ENCODE data around the gene GCAT. TPM values are rescaled to one million over a fixed set of nuclear protein-coding genes. Genes with fewer than 3 reads are reported as not detected.

GCAT gene
- total and polyA plus RNA-seq, 2 of the 13 experiments (the other 11 are each of a cell fraction or from before 2014, with no cell fraction given) = 28.0 to 50.3 TPM

- TF ChIP-seq PRDM15 (CRISPR knock-in tag; IDR thresholded peaks at IDR 0.05) (peak; percentile 39; the same call in 1 of the 2 replicates), ZNF367 (CRISPR knock-in tag; IDR thresholded peaks at IDR 0.05; ENCODE audit: borderline replicate concordance) (peak; percentile 63; the same call in 1 of the 2 replicates), RNF2 (conservative IDR thresholded peaks at IDR 0.05; ENCODE audit: low read depth) (0 out of 2 replicates have a peak, but pooled peaks have one; percentile 47), MXD3 (CRISPR knock-in tag; IDR thresholded peaks at IDR 0.05) (peak; percentile 50; the same call in 1 of the 2 replicates), HES4 (CRISPR knock-in tag; IDR thresholded peaks at IDR 0.05; ENCODE audit: borderline replicate concordance) (no peak), IKZF5 (CRISPR knock-in tag; IDR thresholded peaks at IDR 0.05) (peak; percentile 85), ELF4 (CRISPR knock-in tag; IDR thresholded peaks at IDR 0.05; ENCODE audit: borderline replicate concordance) (peak; percentile 95), ZNF441 (CRISPR knock-in tag; IDR thresholded peaks at IDR 0.05; ENCODE audit: borderline replicate concordance) (no peak; the same call in 1 of the 2 replicates), KDM2A (CRISPR knock-in tag; IDR thresholded peaks at IDR 0.05; ENCODE audit: borderline replicate concordance, low read depth) (peak; percentile 86), TP53 (CRISPR knock-in tag; conservative IDR thresholded peaks at IDR 0.05) (0 out of 2 replicates have a peak, but pooled peaks have one; percentile 63), CERS6 (CRISPR knock-in tag; IDR thresholded peaks at IDR 0.05) (no peak), ZBTB10 (CRISPR knock-in tag; IDR thresholded peaks at IDR 0.05; ENCODE audit: borderline replicate concordance) (peak; percentile 58; the same call in 1 of the 2 replicates), ZNF766 (CRISPR knock-in tag; IDR thresholded peaks at IDR 0.05; ENCODE audit: borderline replicate concordance) (0 out of 2 replicates have a peak, but pooled peaks have one; percentile 83), ZNF784 (CRISPR knock-in tag; IDR thresholded peaks at IDR 0.05; ENCODE audit: borderline replicate concordance) (no peak; the same call in 1 of the 2 replicates), ZSCAN31 (CRISPR knock-in tag; IDR thresholded peaks at IDR 0.05; ENCODE audit: low read depth) (peak; percentile 98), TCF12 (IDR thresholded peaks at IDR 0.05) (no peak), TCF12 (CRISPR knock-in tag; IDR thresholded peaks at IDR 0.05) (no peak), KLF6 (CRISPR knock-in tag; IDR thresholded peaks at IDR 0.05) (peak; percentile 53)
Measured at GRCh38 chr22:37849089-37849751, 41.5 kb downstream of the GCAT start, which contains the start of gene EIF3L (continued).
